ENCODE measurements around the gene SLC47A1. TPM values are rescaled to one million over a fixed set of nuclear protein-coding genes. Genes with fewer than 3 reads are reported as not detected.

The SLC47A1 gene
- total and polyA plus RNA-seq, 2 of the 13 experiments (the other 11 are each of a cell fraction or from before 2014, with no cell fraction given), result 42.1 to 67.5 TPM

GRCh38 chr17:19538095-19539039 lies 4.7 kb downstream of the SLC47A1 start (continued):
- TF ChIP-seq ZNF781 (CRISPR knock-in tag; IDR thresholded peaks at IDR 0.05; ENCODE audit: borderline replicate concordance, not compliant biosample characterization) (no peak), HMG20A (CRISPR knock-in tag; IDR thresholded peaks at IDR 0.05; ENCODE audit: borderline replicate concordance) (peak; percentile 85), ZNF12 (CRISPR knock-in tag; IDR thresholded peaks at IDR 0.05) (peak; percentile 71; the same call in 1 of the 2 replicates), SP5 (CRISPR knock-in tag; IDR thresholded peaks at IDR 0.05; ENCODE audit: borderline replicate concordance, low read depth) (0 out of 2 replicates have a peak, but pooled peaks have one; percentile 44), CCDC6 (CRISPR knock-in tag; IDR thresholded peaks at IDR 0.05) (peak; percentile 79), SP4 (CRISPR knock-in tag; IDR thresholded peaks at IDR 0.05) (peak; percentile 21; the same call in 1 of the 2 replicates), ZNF619 (CRISPR knock-in tag; IDR thresholded peaks at IDR 0.05) (no peak; the same call in 1 of the 2 replicates), SP2 (CRISPR knock-in tag; IDR thresholded peaks at IDR 0.05) (no peak), TFDP1 (CRISPR knock-in tag; IDR thresholded peaks at IDR 0.05; ENCODE audit: borderline replicate concordance) (peak; percentile 63; the same call in 1 of the 2 replicates), CENPT (CRISPR knock-in tag; IDR thresholded peaks at IDR 0.05; ENCODE audit: low read depth) (no peak), MZF1 (CRISPR knock-in tag; IDR thresholded peaks at IDR 0.05; ENCODE audit: borderline replicate concordance) (no peak), BATF2 (CRISPR knock-in tag; IDR thresholded peaks at IDR 0.05) (no peak), ZNF136 (CRISPR knock-in tag; IDR thresholded peaks at IDR 0.05; ENCODE audit: low read depth) (no peak), PRPF4 (IDR thresholded peaks at IDR 0.05; ENCODE audit: low read depth, low read length, poor library complexity, severe bottlenecking) (no peak), DNMT3B (CRISPR knock-in tag; conservative IDR thresholded peaks at IDR 0.05) (0 out of 2 replicates have a peak, but pooled peaks have one; percentile 68), NBN (conservative IDR thresholded peaks at IDR 0.05) (no peak), ZFP37 (CRISPR knock-in tag; IDR thresholded peaks at IDR 0.05; ENCODE audit: borderline replicate concordance) (no peak), TEF (CRISPR knock-in tag; IDR thresholded peaks at IDR 0.05) (peak; percentile 98), KLF9 (CRISPR knock-in tag; IDR thresholded peaks at IDR 0.05; ENCODE audit: low read depth) (0 out of 2 replicates have a peak, but pooled peaks have one; percentile 20), XRCC5 (optimal IDR thresholded peaks at IDR 0.05; ENCODE audit: low read length) (no peak), KDM4B (CRISPR knock-in tag; IDR thresholded peaks at IDR 0.05) (peak; percentile 85; the same call in 1 of the 2 replicates), NFIC (IDR thresholded peaks at IDR 0.05; ENCODE audit: low read length) (peak; percentile 69; the same call in 1 of the 2 replicates)
- TF ChIP-seq, protein P1, sequence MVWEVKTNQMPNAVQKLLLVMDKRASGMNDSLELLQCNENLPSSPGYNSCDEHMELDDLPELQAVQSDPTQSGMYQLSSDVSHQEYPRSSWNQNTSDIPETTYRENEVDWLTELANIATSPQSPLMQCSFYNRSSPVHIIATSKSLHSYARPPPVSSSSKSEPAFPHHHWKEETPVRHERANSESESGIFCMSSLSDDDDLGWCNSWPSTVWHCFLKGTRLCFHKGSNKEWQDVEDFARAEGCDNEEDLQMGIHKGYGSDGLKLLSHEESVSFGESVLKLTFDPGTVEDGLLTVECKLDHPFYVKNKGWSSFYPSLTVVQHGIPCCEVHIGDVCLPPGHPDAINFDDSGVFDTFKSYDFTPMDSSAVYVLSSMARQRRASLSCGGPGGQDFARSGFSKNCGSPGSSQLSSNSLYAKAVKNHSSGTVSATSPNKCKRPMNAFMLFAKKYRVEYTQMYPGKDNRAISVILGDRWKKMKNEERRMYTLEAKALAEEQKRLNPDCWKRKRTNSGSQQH (CRISPR knock-in tag; IDR thresholded peaks at IDR 0.05; ENCODE audit: low read depth), result peak; percentile 82; the same call in 1 of the 2 replicates
- TF ChIP-seq, protein P2, sequence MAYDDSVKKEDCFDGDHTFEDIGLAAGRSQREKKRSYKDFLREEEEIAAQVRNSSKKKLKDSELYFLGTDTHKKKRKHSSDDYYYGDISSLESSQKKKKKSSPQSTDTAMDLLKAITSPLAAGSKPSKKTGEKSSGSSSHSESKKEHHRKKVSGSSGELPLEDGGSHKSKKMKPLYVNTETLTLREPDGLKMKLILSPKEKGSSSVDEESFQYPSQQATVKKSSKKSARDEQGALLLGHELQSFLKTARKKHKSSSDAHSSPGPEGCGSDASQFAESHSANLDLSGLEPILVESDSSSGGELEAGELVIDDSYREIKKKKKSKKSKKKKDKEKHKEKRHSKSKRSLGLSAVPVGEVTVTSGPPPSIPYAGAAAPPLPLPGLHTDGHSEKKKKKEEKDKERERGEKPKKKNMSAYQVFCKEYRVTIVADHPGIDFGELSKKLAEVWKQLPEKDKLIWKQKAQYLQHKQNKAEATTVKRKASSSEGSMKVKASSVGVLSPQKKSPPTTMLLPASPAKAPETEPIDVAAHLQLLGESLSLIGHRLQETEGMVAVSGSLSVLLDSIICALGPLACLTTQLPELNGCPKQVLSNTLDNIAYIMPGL (CRISPR knock-in tag; IDR thresholded peaks at IDR 0.05; ENCODE audit: borderline replicate concordance in 1 of 2, low read depth in 1 of 2), result peak; percentile 69 to 74; a peak in 3 of 4 replicates
